ENCODE measurements around the gene SUOX. TPM values are rescaled to one million over a fixed set of nuclear protein-coding genes. Genes with fewer than 3 reads are reported as not detected.

Gene SUOX
- polyA plus RNA-seq, 1 donor from 2014 or later, result 13.1 TPM

DNA sequence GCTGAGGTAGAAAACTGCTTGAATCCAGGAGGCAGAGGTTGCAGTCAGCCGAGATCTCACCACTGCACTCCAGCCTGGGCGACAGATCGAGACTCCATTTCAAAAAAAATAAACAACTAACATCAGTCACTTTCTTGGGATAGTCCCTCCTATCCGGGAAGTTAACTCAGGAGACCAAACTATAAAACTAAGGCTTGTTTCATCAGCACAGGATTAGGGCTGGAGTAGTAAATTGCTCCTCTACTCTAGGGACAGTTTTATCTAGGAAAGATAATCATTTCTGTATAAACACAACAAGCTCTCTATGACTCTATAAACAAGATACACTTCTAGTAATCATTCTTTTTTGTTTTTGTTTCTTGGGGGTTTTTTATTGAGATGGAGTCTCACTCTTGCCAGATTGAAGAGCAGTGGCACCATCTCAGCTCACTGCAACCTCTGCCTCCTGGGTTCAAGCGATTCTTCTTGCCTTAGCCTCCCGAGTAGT, 56.4 kb downstream of the SUOX start:
- Histone ChIP-seq H3K36me3 (ENCODE audit: insufficient read depth, low read length) (no peaks in the 10 kb centered on the region), H3K9me2 (ENCODE audit: insufficient read depth, low read length) (no peaks in the 10 kb centered on the region), H2AFZ (ENCODE audit: low read depth, low read length) (no peak overlapping the region), H3K9me3 (ENCODE audit: low read length) (no peaks in the 10 kb centered on the region), H3K9ac (ENCODE audit: low read length) (no peak overlapping the region), H3K4me2 (ENCODE audit: low read length) (no peak overlapping the region), H3K27ac (ENCODE audit: low read length) (no peak overlapping the region), H3K27me3 (ENCODE audit: insufficient read depth, low read depth, low read length) (no peaks in the 10 kb centered on the region), H4K20me1 (ENCODE audit: insufficient read depth) (no peaks in the 10 kb centered on the region), H3K79me2 (replicated peaks; ENCODE audit: insufficient read depth, low read length) (no peaks in the 10 kb centered on the region), H3K4me3 (ENCODE audit: low read length) (no peak overlapping the region), H3F3A (ENCODE audit: insufficient read depth, low read length, poor library complexity, severe bottlenecking) (no peaks in the 10 kb centered on the region)
- TF ChIP-seq EP300 (conservative IDR thresholded peaks at IDR 0.05; ENCODE audit: poor library complexity, severe bottlenecking), result no peak
- TF ChIP-seq TAF1 (IDR thresholded peaks at IDR 0.05; ENCODE audit: low read depth), result no peak
- TF ChIP-seq, protein P1, sequence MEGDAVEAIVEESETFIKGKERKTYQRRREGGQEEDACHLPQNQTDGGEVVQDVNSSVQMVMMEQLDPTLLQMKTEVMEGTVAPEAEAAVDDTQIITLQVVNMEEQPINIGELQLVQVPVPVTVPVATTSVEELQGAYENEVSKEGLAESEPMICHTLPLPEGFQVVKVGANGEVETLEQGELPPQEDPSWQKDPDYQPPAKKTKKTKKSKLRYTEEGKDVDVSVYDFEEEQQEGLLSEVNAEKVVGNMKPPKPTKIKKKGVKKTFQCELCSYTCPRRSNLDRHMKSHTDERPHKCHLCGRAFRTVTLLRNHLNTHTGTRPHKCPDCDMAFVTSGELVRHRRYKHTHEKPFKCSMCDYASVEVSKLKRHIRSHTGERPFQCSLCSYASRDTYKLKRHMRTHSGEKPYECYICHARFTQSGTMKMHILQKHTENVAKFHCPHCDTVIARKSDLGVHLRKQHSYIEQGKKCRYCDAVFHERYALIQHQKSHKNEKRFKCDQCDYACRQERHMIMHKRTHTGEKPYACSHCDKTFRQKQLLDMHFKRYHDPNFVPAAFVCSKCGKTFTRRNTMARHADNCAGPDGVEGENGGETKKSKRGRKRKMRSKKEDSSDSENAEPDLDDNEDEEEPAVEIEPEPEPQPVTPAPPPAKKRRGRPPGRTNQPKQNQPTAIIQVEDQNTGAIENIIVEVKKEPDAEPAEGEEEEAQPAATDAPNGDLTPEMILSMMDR (IDR thresholded peaks at IDR 0.05; ENCODE audit: poor library complexity, severe bottlenecking), result no peak
- TF ChIP-seq MXI1 (conservative IDR thresholded peaks at IDR 0.05; ENCODE audit: poor library complexity, severe bottlenecking), result no peak
- no peak for TF ChIP-seq RAD21 (conservative IDR thresholded peaks at IDR 0.05)

Other genes with a start within 250 kb of the SUOX start
- gene SARNP, start 179.6 kb upstream of the SUOX start, polyA plus RNA-seq, result 245 and 332 TPM in 2 replicates
- 6.1 and 11.5 TPM in 2 replicates for gene ORMDL2, start 179.2 kb upstream of the SUOX start, polyA plus RNA-seq
- 45.0 and 46.4 TPM in 2 replicates for gene DNAJC14, start 167.7 kb upstream of the SUOX start, polyA plus RNA-seq
- gene MMP19, start 154.3 kb upstream of the SUOX start, polyA plus RNA-seq, result not detected in 2 replicates
- gene PYM1, start 69.4 kb upstream of the SUOX start, polyA plus RNA-seq, result 45.7 and 49.3 TPM in 2 replicates
- 1.1 and 1.2 TPM in 2 replicates for gene DGKA, start 66.1 kb upstream of the SUOX start, polyA plus RNA-seq
- not detected in 2 replicates for gene PMEL, start 31.2 kb upstream of the SUOX start, polyA plus RNA-seq
- 2.3 and 2.6 TPM in 2 replicates for gene CDK2, start 30.4 kb upstream of the SUOX start, polyA plus RNA-seq
- gene RAB5B, start 23.2 kb upstream of the SUOX start, polyA plus RNA-seq, result 39.6 and 43.9 TPM in 2 replicates
- gene IKZF4, start 23.8 kb downstream of the SUOX start, polyA plus RNA-seq, result 4.8 and 5.0 TPM in 2 replicates
- 598 and 686 TPM in 2 replicates for gene RPS26, start 44.6 kb downstream of the SUOX start, polyA plus RNA-seq
- 0.58 and 0.78 TPM in 2 replicates for gene ERBB3, start 82.9 kb downstream of the SUOX start, polyA plus RNA-seq
- gene PA2G4, start 107.3 kb downstream of the SUOX start, polyA plus RNA-seq, result 109 and 115 TPM in 2 replicates
- gene RPL41, start 119.4 kb downstream of the SUOX start, polyA plus RNA-seq, result 1,970 and 2,186 TPM in 2 replicates
- gene ZC3H10, start 121.0 kb downstream of the SUOX start, polyA plus RNA-seq, result 6.7 and 11.3 TPM in 2 replicates
- 19.6 and 25.1 TPM in 2 replicates for gene ESYT1, start 131.0 kb downstream of the SUOX start, polyA plus RNA-seq
- 369 and 376 TPM in 2 replicates for gene MYL6B, start 155.3 kb downstream of the SUOX start, polyA plus RNA-seq
- 2,918 and 3,234 TPM in 2 replicates for gene MYL6, start 161.1 kb downstream of the SUOX start, polyA plus RNA-seq
- gene SMARCC2, start 192.2 kb downstream of the SUOX start, polyA plus RNA-seq, result 85.6 and 93.2 TPM in 2 replicates
- gene RNF41, start 224.6 kb downstream of the SUOX start, polyA plus RNA-seq, result 87.9 and 108 TPM in 2 replicates
- gene NABP2, start 227.1 kb downstream of the SUOX start, polyA plus RNA-seq, result 54.3 and 79.1 TPM in 2 replicates
- 0.33 TPM in 1 of 2 replicates, not detected in the other for gene SLC39A5, start 232.8 kb downstream of the SUOX start, polyA plus RNA-seq